ENCODE data around the gene KIF11.

The KIF11 gene

GRCh38 chr10:92604841-92605240 is 11.9 kb downstream of the KIF11 start:
- Histone ChIP-seq H4K12ac (ENCODE audit: low read depth, low read length) (no peak overlapping the region), H3K18ac (ENCODE audit: low read length) (no peak overlapping the region), H3K36me3 (ENCODE audit: control insufficient read depth in 1 of 2, insufficient read depth in 2 of 2, low read length in 2 of 2) (peaks cover 2 to 5% of the 10 kb centered on the region in 2 experiments), H3K27ac (ENCODE audit: low read depth, low read length) (no peak overlapping the region), H3K79me2 (ENCODE audit: control insufficient read depth, insufficient read depth, low read length, poor library complexity) (no peaks in the 10 kb centered on the region), H3K4me3 (ENCODE audit: low read depth, low read length) (no peak overlapping the region), H2BK5ac (ENCODE audit: low read depth, low read length, poor library complexity) (no peak overlapping the region), H3K14ac (ENCODE audit: low read length) (no peak overlapping the region), H2AFZ (ENCODE audit: insufficient read depth, low read length, poor library complexity) (no peak overlapping the region), H3K23ac (ENCODE audit: low read length) (no peak overlapping the region), H3K4ac (ENCODE audit: low read depth, low read length) (no peak overlapping the region), H3K4me2 (ENCODE audit: low read length) (no peak overlapping the region), H2AK5ac (ENCODE audit: low read length) (no peak overlapping the region), H3K9me3 (ENCODE audit: insufficient read depth, low read depth, low read length) (no peaks in the 10 kb centered on the region), H3K4me1 (ENCODE audit: control insufficient read depth in 1 of 2, insufficient read depth in 2 of 2, low read length in 2 of 2) (no peaks in the 10 kb centered on the region), H3K27me3 (ENCODE audit: insufficient read depth, low read length) (no peaks in the 10 kb centered on the region), H4K8ac (ENCODE audit: low read depth, low read length) (no peak overlapping the region), H2BK120ac (ENCODE audit: insufficient read depth, low read length, poor library complexity) (no peak overlapping the region), H4K91ac (ENCODE audit: low read depth, low read length) (no peak overlapping the region), H2BK12ac (ENCODE audit: low read length) (no peak overlapping the region), H3K79me1 (ENCODE audit: low read length) (no peaks in the 10 kb centered on the region), H3K9ac (ENCODE audit: low read length) (no peak overlapping the region)
- no peak for DNase-seq
- WGBS (ENCODE audit: extremely low coverage, insufficient coverage, insufficient read length), result no CpG with 5 or more reads among the region's 2 CpGs

- no peak overlapping the region for H2AK5ac ChIP-seq (ENCODE audit: low read length)
- no peak overlapping the region for H2BK5ac ChIP-seq (ENCODE audit: low read depth, low read length, poor library complexity)
- H3K27ac ChIP-seq (ENCODE audit: low read depth, low read length), result no peak overlapping the region
- no peak overlapping the region for H3K9ac ChIP-seq (ENCODE audit: low read length)
- no peaks in the 10 kb centered on the region for H3K4me1 ChIP-seq (ENCODE audit: control insufficient read depth in 1 of 2, insufficient read depth in 2 of 2, low read length in 2 of 2)
- no peak overlapping the region for H2BK12ac ChIP-seq (ENCODE audit: low read length)
- H3K27me3 ChIP-seq (ENCODE audit: insufficient read depth, low read length), result no peaks in the 10 kb centered on the region
- no peak overlapping the region for H3K4me3 ChIP-seq (ENCODE audit: low read depth, low read length)
- H3K18ac ChIP-seq (ENCODE audit: low read length), result no peak overlapping the region
- no peak overlapping the region for H4K12ac ChIP-seq (ENCODE audit: low read depth, low read length)
- peaks cover 14% of the 10 kb centered on the region in 2 experiments for H3K36me3 ChIP-seq (ENCODE audit: control insufficient read depth in 1 of 2, insufficient read depth in 2 of 2, low read length in 2 of 2)
- H3K23ac ChIP-seq (ENCODE audit: low read length), result no peak overlapping the region
- H3K4ac ChIP-seq (ENCODE audit: low read depth, low read length), result no peak overlapping the region
- no peaks in the 10 kb centered on the region for H3K79me2 ChIP-seq (ENCODE audit: control insufficient read depth, insufficient read depth, low read length, poor library complexity)
- no peak overlapping the region for H4K8ac ChIP-seq (ENCODE audit: low read depth, low read length)
- no peak overlapping the region for H3K14ac ChIP-seq (ENCODE audit: low read length)
- H3K9me3 ChIP-seq (ENCODE audit: insufficient read depth, low read depth, low read length), result no peaks in the 10 kb centered on the region
- H3K4me2 ChIP-seq (ENCODE audit: low read length), result no peak overlapping the region
- H2AFZ ChIP-seq (ENCODE audit: insufficient read depth, low read length, poor library complexity), result no peak overlapping the region
- no CpG with 5 or more reads among the region's 3 CpGs for WGBS (ENCODE audit: extremely low coverage, insufficient coverage, insufficient read length)
- no peaks in the 10 kb centered on the region for H3K79me1 ChIP-seq (ENCODE audit: low read length)
- DNase-seq, result no peak
- no peak overlapping the region for H2BK120ac ChIP-seq (ENCODE audit: insufficient read depth, low read length, poor library complexity)
- no peak overlapping the region for H4K91ac ChIP-seq (ENCODE audit: low read depth, low read length)
Observed at GRCh38 chr10:92615515-92615914, 22.6 kb downstream of the KIF11 start.

GRCh38 chr10:92619368-92619767 is 26.4 kb downstream of the KIF11 start:
- Histone ChIP-seq H3K27ac (ENCODE audit: low read depth, low read length) (no peak overlapping the region), H3K9ac (ENCODE audit: low read length) (no peak overlapping the region), H2BK5ac (ENCODE audit: low read depth, low read length, poor library complexity) (no peak overlapping the region), H3K9me3 (ENCODE audit: insufficient read depth, low read depth, low read length) (no peaks in the 10 kb centered on the region), H4K8ac (ENCODE audit: low read depth, low read length) (no peak overlapping the region), H2BK12ac (ENCODE audit: low read length) (no peak overlapping the region), H4K91ac (ENCODE audit: low read depth, low read length) (no peak overlapping the region), H3K4me2 (ENCODE audit: low read length) (no peak overlapping the region), H3K18ac (ENCODE audit: low read length) (no peak overlapping the region), H3K79me2 (ENCODE audit: control insufficient read depth, insufficient read depth, low read length, poor library complexity) (no peaks in the 10 kb centered on the region), H2AFZ (ENCODE audit: insufficient read depth, low read length, poor library complexity) (no peak overlapping the region), H3K14ac (ENCODE audit: low read length) (no peak overlapping the region), H2AK5ac (ENCODE audit: low read length) (no peak overlapping the region), H3K4ac (ENCODE audit: low read depth, low read length) (no peak overlapping the region), H4K12ac (ENCODE audit: low read depth, low read length) (no peak overlapping the region), H2BK120ac (ENCODE audit: insufficient read depth, low read length, poor library complexity) (no peak overlapping the region), H3K36me3 (ENCODE audit: control insufficient read depth in 1 of 2, insufficient read depth in 2 of 2, low read length in 2 of 2) (peaks cover 16 to 19% of the 10 kb centered on the region in 2 experiments), H3K27me3 (ENCODE audit: insufficient read depth, low read length) (no peaks in the 10 kb centered on the region), H3K4me3 (ENCODE audit: low read depth, low read length) (no peak overlapping the region), H3K4me1 (ENCODE audit: control insufficient read depth in 1 of 2, insufficient read depth in 2 of 2, low read length in 2 of 2) (no peaks in the 10 kb centered on the region), H3K79me1 (ENCODE audit: low read length) (no peaks in the 10 kb centered on the region), H3K23ac (ENCODE audit: low read length) (no peak overlapping the region)
- DNase-seq, result no peak

- Histone ChIP-seq H2BK5ac (ENCODE audit: low read depth, low read length, poor library complexity) (no peak overlapping the region), H3K79me1 (ENCODE audit: low read length) (no peaks in the 10 kb centered on the region), H4K91ac (ENCODE audit: low read depth, low read length) (no peak overlapping the region), H2AK5ac (ENCODE audit: low read length) (no peak overlapping the region), H3K4me2 (ENCODE audit: low read length) (no peak overlapping the region), H3K9me3 (ENCODE audit: insufficient read depth, low read depth, low read length) (no peaks in the 10 kb centered on the region), H3K23ac (ENCODE audit: low read length) (no peak overlapping the region), H2AFZ (ENCODE audit: insufficient read depth, low read length, poor library complexity) (no peak overlapping the region), H2BK12ac (ENCODE audit: low read length) (no peak overlapping the region), H3K79me2 (ENCODE audit: control insufficient read depth, insufficient read depth, low read length, poor library complexity) (no peaks in the 10 kb centered on the region), H3K18ac (ENCODE audit: low read length) (no peak overlapping the region), H3K9ac (ENCODE audit: low read length) (no peak overlapping the region), H3K27me3 (ENCODE audit: insufficient read depth, low read length) (no peaks in the 10 kb centered on the region), H3K4me1 (ENCODE audit: control insufficient read depth in 1 of 2, insufficient read depth in 2 of 2, low read length in 2 of 2) (no peaks in the 10 kb centered on the region), H3K36me3 (ENCODE audit: control insufficient read depth in 1 of 2, insufficient read depth in 2 of 2, low read length in 2 of 2) (peaks cover 5 to 6% of the 10 kb centered on the region in 2 experiments), H4K12ac (ENCODE audit: low read depth, low read length) (no peak overlapping the region), H3K27ac (ENCODE audit: low read depth, low read length) (no peak overlapping the region), H3K14ac (ENCODE audit: low read length) (no peak overlapping the region), H3K4ac (ENCODE audit: low read depth, low read length) (no peak overlapping the region), H3K4me3 (ENCODE audit: low read depth, low read length) (no peak overlapping the region), H2BK120ac (ENCODE audit: insufficient read depth, low read length, poor library complexity) (no peak overlapping the region), H4K8ac (ENCODE audit: low read depth, low read length) (no peak overlapping the region)
- DNase-seq, result no peak
- no CpG with 5 or more reads among the region's 2 CpGs for WGBS (ENCODE audit: extremely low coverage, insufficient coverage, insufficient read length)
Observed at GRCh38 chr10:92627845-92628480, 35.0 kb downstream of the KIF11 start.

Measured in trophoblast cell (in vitro differentiated cells and primary cell).